Body of pancreas (tissue), 4 donors: Measurements from ENCODE around the gene ACYP2. TPM values are rescaled to one million over a fixed set of nuclear protein-coding genes. Genes with fewer than 3 reads are reported as not detected.

Experiments used
- ATAC-seq: fragments of 150-250 bp; one replicate; pipeline ENCODE4 v1.9.1; 2016
- DNase-seq, 4 donors: peaks; one replicate each; pipeline ENCODE4 v3.0.0-alpha.2; 2019
- H3K27ac ChIP-seq, 4 donors: fragments of 200-600 bp; sonication (generic); 1 replicate in 3 of 4; 2 replicates in 1 of 4; pipeline versions ENCODE4 v1.5.1 to v1.6.1; 2016 to 2019; ENCODE audit warnings: mild to moderate bottlenecking in 1 of 4, mixed read lengths in 1 of 4, moderate library complexity in 1 of 4
- H3K27me3 ChIP-seq, 2 donors: fragments of 200-600 bp; sonication (generic); one replicate each; pipeline ENCODE4 v1.6.0; 2016; ENCODE audit warnings: mild to moderate bottlenecking in 1 of 2
- H3K36me3 ChIP-seq, 2 donors: fragments of 200-600 bp; sonication (generic); replicated peaks in 1 of 2; 2 replicates each; pipeline ENCODE4 v1.5.1; 2016; ENCODE audit warnings: low read depth in 2 of 2; ENCODE audit not compliant: insufficient read depth in 1 of 2
- H3K4me1 ChIP-seq: fragments of 200-600 bp; sonication (generic); one replicate; pipeline ENCODE4 v1.6.0; 2016
- H3K4me3 ChIP-seq, 2 donors: fragments of 200-600 bp; sonication (generic); 1 replicate in 1 of 2; 2 replicates in 1 of 2; pipeline ENCODE4 v1.5.1; 2016 to 2019
- H3K9me3 ChIP-seq, 3 donors: fragments of 200-600 bp; sonication (generic); 1 replicate in 2 of 3; 2 replicates in 1 of 3; pipeline ENCODE4 v1.5.1; 2016
- CTCF ChIP-seq, 7 experiments: fragments of 450-650 bp in 4 of 7; fragments of 200-600 bp in 3 of 7; sonication (generic) in 3 of 7; IDR thresholded peaks; one replicate each; pipeline ENCODE4 v1.5.1; 2016 to 2019; ENCODE audit warnings: antibody characterized with exemption in 7 of 7
- POLR2A ChIP-seq, 3 donors: fragments of 450-650 bp; IDR thresholded peaks; one replicate each; pipeline ENCODE4 v1.6.1; 2016; ENCODE audit warnings: antibody characterized with exemption in 3 of 3, mild to moderate bottlenecking in 2 of 3
- WGBS, 2 donors: methylation state at CpG; one replicate each; pipeline ENCODE4 v1.1.5; 2017; 5-methylcytosine and 5-hydroxymethylcytosine counted together
- intact Hi-C: fragments of 100-400 bp; cut with DNase I; formaldehyde crosslinking; loops from one replicate; pipeline ENCODE4 v1.15.1; 2023
- total RNA-seq, 2 donors: library from RNA; depleted of rRNA; stranded (reverse); fragments of >200 nt; gene quantifications; one replicate each; pipeline ENCODE4 v1.1.0, GENCODE V29; 2016

Gene ACYP2
- total RNA-seq, 2 donors from 2014 or later, result 2.6 to 11.2 TPM

GRCh38 chr2:54194761-54195750, 79.6 kb downstream of the ACYP2 start:
- Histone ChIP-seq H3K4me1 (no peaks in the 10 kb centered on the region), H3K4me3 (no peak overlapping the region), H3K36me3 (no peaks in the 10 kb centered on the region), H3K27me3 (no peaks in the 10 kb centered on the region), H3K27ac (no peak overlapping the region), H3K9me3 (no peaks in the 10 kb centered on the region)
- 93% methylated on average over 8 of the region's 8 CpGs for WGBS, 2 donors
- intact Hi-C loops, result no loop called here
- DNase-seq, result no peak
- ATAC-seq, result no peak
- no peak for TF ChIP-seq CTCF (IDR thresholded peaks at IDR 0.05)
- TF ChIP-seq POLR2A (IDR thresholded peaks at IDR 0.05), result no peak

GRCh38 chr2:54196646-54197045, 81.2 kb downstream of the ACYP2 start:
- TF ChIP-seq POLR2A (IDR thresholded peaks at IDR 0.05) (no peak), CTCF (IDR thresholded peaks at IDR 0.05) (no peak)
- intact Hi-C loops, result no loop called here
- Histone ChIP-seq H3K36me3 (no peaks in the 10 kb centered on the region), H3K27ac (no peak overlapping the region), H3K9me3 (no peaks in the 10 kb centered on the region), H3K27me3 (no peaks in the 10 kb centered on the region), H3K4me3 (no peak overlapping the region), H3K4me1 (no peaks in the 10 kb centered on the region)
- DNase-seq, result no peak
- WGBS, 2 donors, result 92 to 93% methylated on average over 5 of the region's 5 CpGs
- no peak for ATAC-seq

- no peak overlapping the region for H3K27ac ChIP-seq
- H3K4me3 ChIP-seq, result no peak overlapping the region
- DNase-seq (no peak), ATAC-seq (no peak)
- intact Hi-C loops, result no loop called here
- WGBS, 2 donors, result 69 to 70% methylated on average over 2 of the region's 2 CpGs
- H3K36me3 ChIP-seq, result no peaks in the 10 kb centered on the region
- no peaks in the 10 kb centered on the region for H3K9me3 ChIP-seq
- H3K27me3 ChIP-seq, result no peaks in the 10 kb centered on the region
- TF ChIP-seq POLR2A (IDR thresholded peaks at IDR 0.05) (no peak), CTCF (IDR thresholded peaks at IDR 0.05) (no peak)
- peaks cover 3% of the 10 kb centered on the region for H3K4me1 ChIP-seq
These were observed 89.1 kb downstream of the ACYP2 start for GRCh38 chr2:54204476-54204875.

- WGBS, 2 donors, result 20 to 31% methylated on average over 2 of the region's 2 CpGs
- TF ChIP-seq POLR2A (IDR thresholded peaks at IDR 0.05) (no peak), CTCF (IDR thresholded peaks at IDR 0.05) (peak in 6 of 7 experiments; percentile 50 to 72 (median 60))
- no peaks in the 10 kb centered on the region for H3K27me3 ChIP-seq
- H3K4me3 ChIP-seq, result no peak overlapping the region
- H3K4me1 ChIP-seq, result peaks cover 3% of the 10 kb centered on the region
- no peak overlapping the region for H3K27ac ChIP-seq
- intact Hi-C loops, result no loop called here
- DNase-seq (no peak), ATAC-seq (peak; percentile 48)
- no peaks in the 10 kb centered on the region for H3K9me3 ChIP-seq
- H3K36me3 ChIP-seq, result no peaks in the 10 kb centered on the region
These were observed 91.2 kb downstream of the ACYP2 start for GRCh38 chr2:54206596-54206995.
